NB4 (cell line): ENCODE measurements around the gene SEMA6D.

Experiments
- CTCF ChIP-seq: IDR thresholded peaks from one replicate; pipeline ENCODE4 v1.5.1; 2012; ENCODE audit warnings: low read depth, low read length
- MAX ChIP-seq: IDR thresholded peaks from 2 replicates; pipeline ENCODE4 v1.6.1; 2011; ENCODE audit warnings: low read depth, low read length

- TF ChIP-seq CTCF = no peak
- no peak for TF ChIP-seq MAX
Observed at GRCh38 chr15:47685141-47685870, 32.0 kb upstream of the SEMA6D start.
